HEK293T (cell line): ENCODE results near the gene SLC26A1.

Source experiments
- CTCF ChIA-PET: fragments of 350-600 bp; formaldehyde crosslinking; extraction: SDS; loops from one replicate; lab custom pipeline; 2021; ENCODE audit warnings: antibody characterized with exemption, inconsistent platforms; lab: Yijun Ruan, JAX
- POLR2A ChIA-PET: fragments of 350-600 bp; formaldehyde crosslinking; extraction: SDS; loops from one replicate; lab custom pipeline; 2020; ENCODE audit warnings: antibody characterized with exemption, inconsistent platforms; lab: Yijun Ruan, JAX
- DNase-seq: peaks from one replicate; pipeline ENCODE4 v3.0.0; 2012; ENCODE audit warnings: mixed read lengths; ENCODE audit errors: extremely low spot score
- ARNT ChIP-seq: fragments of 450-650 bp; IDR thresholded peaks from 2 replicates; pipeline ENCODE4 v1.6.1; 2017; ENCODE audit warnings: mild to moderate bottlenecking
- BHLHE40 ChIP-seq: fragments of 450-650 bp; IDR thresholded peaks from 2 replicates; pipeline ENCODE4 v1.6.1; 2016; ENCODE audit warnings: mild to moderate bottlenecking, moderate library complexity, borderline replicate concordance
- CTBP1 ChIP-seq: fragments of 450-650 bp; IDR thresholded peaks from 2 replicates; pipeline ENCODE4 v1.6.1; 2016; ENCODE audit warnings: borderline replicate concordance
- ELF4 ChIP-seq: fragments of 450-650 bp; IDR thresholded peaks from 2 replicates; pipeline ENCODE4 v1.6.1; 2017; ENCODE audit warnings: antibody characterized with exemption
- FOXA1 ChIP-seq: fragments of 450-650 bp; IDR thresholded peaks from 2 replicates; pipeline ENCODE4 v1.6.1; 2016; ENCODE audit warnings: mild to moderate bottlenecking
- FOXK2 ChIP-seq: fragments of 450-650 bp; IDR thresholded peaks from 2 replicates; pipeline ENCODE4 v1.6.1; 2016; ENCODE audit warnings: mild to moderate bottlenecking
- FOXM1 ChIP-seq: fragments of 450-650 bp; IDR thresholded peaks from 2 replicates; pipeline ENCODE4 v1.6.1; 2017; ENCODE audit warnings: mild to moderate bottlenecking, borderline replicate concordance
- HDGF ChIP-seq: fragments of 450-650 bp; IDR thresholded peaks from 2 replicates; pipeline ENCODE4 v1.6.1; 2017; ENCODE audit warnings: antibody characterized with exemption, borderline replicate concordance
- L3MBTL2 ChIP-seq: fragments of 450-650 bp; conservative IDR thresholded peaks from 2 replicates; pipeline ENCODE4 v1.6.1; 2016; ENCODE audit warnings: mild to moderate bottlenecking
- LEF1 ChIP-seq: fragments of 450-650 bp; IDR thresholded peaks from 2 replicates; pipeline ENCODE4 v1.6.1; 2017; ENCODE audit warnings: mild to moderate bottlenecking, borderline replicate concordance
- NFRKB ChIP-seq: fragments of 450-650 bp; IDR thresholded peaks from 2 replicates; pipeline ENCODE4 v1.6.1; 2016; ENCODE audit warnings: mild to moderate bottlenecking, moderate library complexity
- PKNOX1 ChIP-seq: fragments of 450-650 bp; IDR thresholded peaks from 2 replicates; pipeline ENCODE4 v1.6.1; 2016
- SP1 ChIP-seq: fragments of 450-650 bp; IDR thresholded peaks from 2 replicates; pipeline ENCODE4 v1.6.1; 2017
- SUZ12 ChIP-seq: fragments of 450-650 bp; IDR thresholded peaks from 2 replicates; pipeline ENCODE4 v1.6.1; 2016; ENCODE audit warnings: mild to moderate bottlenecking
- TARDBP ChIP-seq: fragments of 450-650 bp; IDR thresholded peaks from 2 replicates; pipeline ENCODE4 v1.6.1; 2016
- ZNF384 ChIP-seq: fragments of 450-650 bp; IDR thresholded peaks from 2 replicates; pipeline ENCODE4 v1.6.1; 2016

The SLC26A1 gene

GRCh38 chr4:958696-959337 lies 34.4 kb downstream of the SLC26A1 start:
- CTCF ChIA-PET, result no interaction called here
- TF ChIP-seq SP1, result no peak
- TF ChIP-seq HDGF, result no peak
- TF ChIP-seq ARNT, result no peak
- no peak for TF ChIP-seq TARDBP
- TF ChIP-seq FOXK2, result no peak
- no peak for DNase-seq
- POLR2A ChIA-PET, result interaction anchor here (1.3 kb wide), 1 partner anchor 28 kb away, joined by 4 read pairs; the partner anchor contains the start of gene IDUA

- POLR2A ChIA-PET, result no interaction called here
- TF ChIP-seq FOXK2 (no peak), PKNOX1 (no peak), FOXM1 (no peak), L3MBTL2 (no peak), BHLHE40 (no peak), ZNF384 (no peak)
- CTCF ChIA-PET, result no interaction called here
- no peak for DNase-seq
Observed at GRCh38 chr4:958314-958665, 34.9 kb downstream of the SLC26A1 start.

- ChIA-PET CTCF (no interaction called here), POLR2A (no interaction called here)
- TF ChIP-seq ELF4 (no peak), SP1 (no peak), FOXM1 (no peak), FOXA1 (no peak), BHLHE40 (no peak)
- no peak for DNase-seq
Observed at GRCh38 chr4:957581-958313, 35.5 kb downstream of the SLC26A1 start.

GRCh38 chr4:957231-957580 lies 36.0 kb downstream of the SLC26A1 start:
- ChIA-PET POLR2A (no interaction called here), CTCF (no interaction called here)
- TF ChIP-seq CTBP1 (no peak), FOXK2 (no peak), SUZ12 (no peak), ARNT (no peak), HDGF (no peak), FOXA1 (no peak), TARDBP (no peak), L3MBTL2 (no peak), BHLHE40 (no peak), LEF1 (no peak)
- no peak for DNase-seq

- TF ChIP-seq SUZ12 (no peak), TARDBP (no peak), FOXA1 (no peak), FOXK2 (no peak), ARNT (no peak), L3MBTL2 (no peak), HDGF (no peak), NFRKB (no peak), CTBP1 (no peak), SP1 (no peak), ZNF384 (no peak), ELF4 (no peak), FOXM1 (no peak), LEF1 (no peak), BHLHE40 (no peak), PKNOX1 (no peak)
- ChIA-PET POLR2A (no interaction called here), CTCF (no interaction called here)
- DNase-seq, result no peak
Observed at GRCh38 chr4:956531-957230, 36.5 kb downstream of the SLC26A1 start.

GRCh38 chr4:955931-956381 lies 37.2 kb downstream of the SLC26A1 start:
- ChIA-PET CTCF (no interaction called here), POLR2A (no interaction called here)
- TF ChIP-seq SUZ12 (no peak), ZNF384 (no peak)
- DNase-seq, result no peak

GRCh38 chr4:955161-955921 lies 37.9 kb downstream of the SLC26A1 start:
- ChIA-PET POLR2A (no interaction called here), CTCF (no interaction called here)
- no peak for TF ChIP-seq NFRKB
- DNase-seq, result no peak
